NCI-H446 treated with DMSO at 0.1 percent for 48 hours (cell line): ENCODE measurements around the gene UBR1.
"Not testable (repeated sequence)": the region's sequence is repeated elsewhere in the genome, so short reads cannot be mapped to it uniquely, and the experiment has no call there.

Experiments used
- DNase-seq: peaks from one replicate; lab custom pipeline; 2025; lab: John Stamatoyannopoulos, UW

Gene UBR1

GRCh38 chr15:43056696-43057095, 49.1 kb downstream of the UBR1 start:
- DNase-seq = no peak

- no peak for DNase-seq
Measured at GRCh38 chr15:43052860-43053259, 53.0 kb downstream of the UBR1 start.

GRCh38 chr15:43048935-43049334, 56.9 kb downstream of the UBR1 start:
- DNase-seq = no peak

- no peak for DNase-seq
Measured at GRCh38 chr15:43046484-43046883, 59.4 kb downstream of the UBR1 start.

GRCh38 chr15:43042885-43043284, 63.0 kb downstream of the UBR1 start:
- DNase-seq = no peak

GRCh38 chr15:43041085-43041484, 64.8 kb downstream of the UBR1 start:
- DNase-seq = not testable (repeated sequence)

GRCh38 chr15:43035240-43035639, 70.6 kb downstream of the UBR1 start:
- not testable (repeated sequence) for DNase-seq

- no peak for DNase-seq
Measured at GRCh38 chr15:43029476-43029875, 76.4 kb downstream of the UBR1 start.

GRCh38 chr15:43025150-43025549, 80.7 kb downstream of the UBR1 start:
- no peak for DNase-seq

GRCh38 chr15:43014671-43015070, 91.2 kb downstream of the UBR1 start:
- DNase-seq = not testable (repeated sequence)

- DNase-seq = no peak
Measured at GRCh38 chr15:43009206-43009605, 96.6 kb downstream of the UBR1 start.

- no peak for DNase-seq
Measured at GRCh38 chr15:43008150-43008549, 97.7 kb downstream of the UBR1 start.

GRCh38 chr15:43007551-43007950, 98.3 kb downstream of the UBR1 start:
- DNase-seq = no peak

GRCh38 chr15:43006991-43007390, 98.8 kb downstream of the UBR1 start:
- DNase-seq = no peak

GRCh38 chr15:43004886-43005595, 100.8 kb downstream of the UBR1 start:
- DNase-seq = not testable (repeated sequence)

GRCh38 chr15:42999201-42999779, 106.5 kb downstream of the UBR1 start:
- no peak for DNase-seq

- no peak for DNase-seq
Measured at GRCh38 chr15:42996871-42997270, 109.0 kb downstream of the UBR1 start.

GRCh38 chr15:42994546-42994945, 111.3 kb downstream of the UBR1 start:
- DNase-seq = no peak

GRCh38 chr15:42992626-42993025, 113.2 kb downstream of the UBR1 start:
- DNase-seq = peak; percentile 46

GRCh38 chr15:42986693-42987342, 119.0 kb downstream of the UBR1 start:
- no peak for DNase-seq

GRCh38 chr15:42984493-42985034, 121.3 kb downstream of the UBR1 start:
- no peak for DNase-seq

GRCh38 chr15:42979113-42979512, 126.7 kb downstream of the UBR1 start:
- not testable (repeated sequence) for DNase-seq
